DMS153 treated with DMSO at 0.1 percent for 48 hours (cell line): ENCODE measurements around the gene BLM.

Experiments
- DNase-seq: peaks from one replicate; lab custom pipeline; 2025; ENCODE audit not compliant: unreplicated experiment; lab: John Stamatoyannopoulos, UW

BLM gene

GRCh38 chr15:90691369-90691768, 25.8 kb upstream of the BLM start:
- no peak for DNase-seq

DNA sequence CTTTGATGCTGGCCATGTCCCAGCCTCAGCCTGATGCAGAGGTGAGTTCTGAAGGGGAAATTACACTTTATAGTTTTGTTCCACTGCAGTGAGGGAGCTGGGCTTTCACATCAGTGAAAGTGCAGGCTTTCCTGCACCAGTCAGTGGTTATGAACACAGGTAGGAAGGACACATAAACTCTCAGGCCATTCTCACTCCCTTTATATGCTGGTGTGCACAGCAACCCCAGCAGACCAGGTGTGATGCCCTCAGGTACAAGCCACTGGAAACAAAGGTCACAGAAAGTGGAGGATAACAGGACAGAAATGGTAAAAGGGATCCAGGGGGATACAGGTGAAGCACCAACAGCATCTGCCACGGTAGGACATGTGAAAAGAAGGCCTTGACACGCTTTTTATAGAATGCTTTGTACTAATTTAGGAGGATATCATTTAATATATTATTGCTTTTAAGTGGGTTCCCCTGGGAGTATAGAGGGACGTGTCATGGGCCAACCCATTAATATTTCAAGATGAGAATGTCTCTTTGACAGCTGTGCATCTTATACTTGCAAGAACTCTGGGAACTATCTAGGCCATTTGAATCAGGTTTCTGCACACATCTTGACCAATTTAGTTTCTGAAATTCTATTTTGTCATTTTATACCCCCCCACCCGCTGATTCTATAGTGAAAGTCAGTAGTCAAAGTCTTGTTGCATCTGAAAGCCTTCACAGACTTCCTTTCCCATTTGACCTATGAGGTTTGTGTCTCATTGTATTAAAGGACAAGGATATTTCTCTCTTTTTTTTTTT, 25.0 kb upstream of the BLM start:
- DNase-seq, result no peak

- no peak for DNase-seq
Observed at GRCh38 chr15:90694987-90695386, 22.2 kb upstream of the BLM start.

DNA sequence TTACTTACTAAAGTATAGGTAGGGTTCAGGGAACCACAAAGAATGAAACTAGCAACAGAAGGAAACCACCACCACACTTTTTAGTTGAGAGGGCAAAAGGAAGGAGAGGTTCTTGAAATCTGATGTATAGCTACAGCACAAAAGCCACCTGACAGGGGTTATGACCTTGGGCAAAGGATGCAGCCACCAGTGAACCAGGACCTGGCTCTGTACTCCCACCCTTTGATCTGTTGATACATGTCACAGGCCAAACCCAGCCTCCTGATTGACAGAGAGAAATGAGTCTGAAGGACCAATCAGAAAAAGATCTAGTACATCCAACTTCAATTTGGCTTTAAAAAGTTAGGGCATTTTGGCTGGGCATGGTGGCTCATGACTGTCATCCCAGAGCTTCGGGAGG, 20.0 kb upstream of the BLM start:
- DNase-seq, result no peak

GRCh38 chr15:90698629-90699028, 18.5 kb upstream of the BLM start:
- no peak for DNase-seq

GRCh38 chr15:90701048-90701447, 16.1 kb upstream of the BLM start:
- DNase-seq, result no peak

DNA sequence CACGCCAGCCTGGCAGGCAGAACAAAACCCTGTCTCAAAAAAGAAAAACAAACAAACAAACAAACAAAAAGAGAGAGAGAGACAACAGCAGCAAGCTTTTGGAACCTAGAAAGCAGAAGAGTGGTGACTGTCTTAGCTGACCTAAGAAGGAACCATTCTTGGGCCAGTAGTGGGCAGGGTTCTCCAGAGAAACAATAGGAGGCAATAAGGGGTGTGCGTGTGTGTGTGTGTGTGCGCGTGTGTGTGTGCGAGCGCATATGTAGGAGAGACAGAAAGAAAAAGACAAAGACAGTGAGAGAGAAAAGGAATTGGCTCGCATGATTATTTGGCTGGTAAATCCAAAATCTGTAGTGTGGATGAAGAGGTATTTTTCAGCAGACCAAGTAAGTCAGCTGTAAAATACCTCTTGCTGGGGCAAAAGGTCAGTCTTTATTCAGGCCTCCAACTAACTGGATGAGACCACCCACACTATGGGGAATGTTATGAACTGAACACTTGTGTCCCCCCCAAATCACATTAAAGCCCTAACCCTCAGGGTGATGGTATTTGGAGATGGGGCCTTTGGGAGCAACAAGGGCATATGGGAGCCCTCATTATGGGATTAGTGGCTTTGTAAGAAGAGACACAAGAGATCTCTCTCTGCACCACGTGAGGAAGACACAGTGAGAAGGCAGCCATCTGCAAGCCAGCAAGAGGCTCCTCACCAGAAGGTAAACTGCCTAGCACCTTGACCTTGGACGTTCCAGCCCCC, 15.1 kb upstream of the BLM start:
- DNase-seq, result no peak

GRCh38 chr15:90703455-90703854, 13.7 kb upstream of the BLM start:
- no peak for DNase-seq

GRCh38 chr15:90705212-90705611, 11.9 kb upstream of the BLM start:
- DNase-seq, result no peak

DNA sequence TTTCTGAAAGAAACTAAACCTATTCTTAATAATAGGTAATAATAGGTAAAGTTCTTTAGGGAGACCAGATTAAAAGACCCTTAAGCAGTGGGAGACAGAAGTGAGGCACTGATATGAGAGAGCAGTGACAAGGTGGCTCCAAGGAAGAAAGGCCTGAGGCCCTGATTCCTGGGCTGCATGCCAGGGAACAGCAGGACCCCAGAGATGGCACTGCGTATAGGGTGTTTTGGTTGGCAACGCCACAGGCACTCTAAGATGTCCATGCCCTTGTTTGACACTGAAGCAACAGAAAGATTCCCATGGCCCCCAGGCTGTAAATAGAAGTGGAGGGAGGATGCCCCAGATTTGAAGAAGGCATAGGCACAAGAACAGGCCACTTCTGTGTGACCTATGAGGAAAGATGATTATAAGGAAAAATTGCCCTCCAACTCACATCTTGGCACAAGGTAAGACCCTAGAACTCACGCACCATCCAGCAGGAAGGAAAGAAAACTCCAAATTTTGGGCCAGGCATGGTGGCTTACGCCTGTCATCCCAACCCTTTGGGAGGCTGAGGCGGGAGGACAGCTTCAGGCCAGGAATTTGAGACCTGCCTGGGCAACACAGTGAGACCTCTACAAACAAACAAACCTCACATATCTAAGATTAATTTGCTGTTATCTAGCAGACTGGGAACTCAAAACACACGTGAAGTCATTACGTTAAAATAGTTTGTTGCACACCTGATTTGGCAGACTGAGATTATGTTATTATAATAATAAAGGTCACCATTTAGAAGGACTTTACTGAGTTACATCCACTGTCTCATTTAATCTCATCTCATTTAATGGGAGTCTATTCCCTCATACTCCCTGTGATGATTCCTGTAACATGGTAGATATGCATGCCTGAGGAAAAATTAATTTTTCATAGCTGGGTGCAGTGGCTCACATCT, 10.5 kb upstream of the BLM start:
- no peak for DNase-seq

DNA sequence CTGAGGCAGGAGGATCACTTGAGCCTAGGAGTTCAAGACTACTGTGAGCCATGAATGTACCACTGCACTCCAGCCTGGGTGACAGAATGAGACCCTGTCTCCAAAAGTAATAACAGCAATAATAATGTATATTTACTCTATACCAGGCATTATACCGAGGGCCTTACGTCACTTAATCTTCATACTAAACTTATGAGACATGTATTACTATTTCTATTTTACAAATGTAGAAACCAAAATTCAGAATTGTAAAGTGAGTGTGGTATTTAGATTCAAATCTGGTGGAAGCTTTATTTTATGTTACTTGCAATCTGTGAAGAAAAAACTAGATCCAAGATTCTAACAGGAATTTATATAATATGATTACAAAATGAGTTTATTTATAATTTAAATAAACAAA, 9.7 kb upstream of the BLM start:
- DNase-seq, result no peak

DNA sequence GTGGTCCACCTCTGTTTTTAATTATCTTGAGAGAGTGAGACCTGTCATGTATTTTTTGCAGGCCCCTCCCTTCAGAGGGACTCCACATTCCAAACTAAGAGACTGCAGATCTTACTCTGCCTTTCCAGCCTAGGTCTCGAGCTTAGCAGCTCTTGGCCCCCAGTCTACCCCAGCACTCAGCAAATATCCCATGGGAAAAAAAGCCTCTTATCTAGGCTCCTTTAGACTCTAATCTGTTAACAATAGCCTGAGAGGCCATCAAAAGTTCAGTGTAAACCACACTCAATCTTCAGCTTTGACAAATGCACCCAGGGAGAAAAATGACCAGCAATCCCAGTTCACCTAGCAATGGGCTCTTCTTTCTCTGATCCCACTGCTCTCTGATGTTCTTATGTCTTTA, 8.6 kb upstream of the BLM start:
- no peak for DNase-seq

DNA sequence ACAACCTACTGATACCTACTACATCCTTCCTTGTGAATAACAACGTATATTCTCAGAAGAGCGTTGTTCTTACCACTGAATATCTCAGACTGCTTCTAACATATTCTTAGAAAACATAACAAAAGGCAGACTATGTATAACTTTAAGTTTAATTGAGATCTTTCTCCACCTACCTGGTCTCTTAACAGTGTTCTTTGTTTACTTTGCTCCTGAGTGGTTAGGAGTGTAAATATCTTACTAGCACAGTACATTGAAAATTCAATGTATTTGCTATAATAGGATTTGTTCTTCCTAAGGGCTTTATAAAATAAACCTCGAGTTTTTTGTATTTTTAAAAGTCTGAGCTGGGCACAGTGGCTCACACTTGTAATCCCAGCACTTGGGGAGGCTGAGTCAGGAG, 7.9 kb upstream of the BLM start:
- DNase-seq, result no peak

- DNase-seq, result no peak
Observed at GRCh38 chr15:90710436-90711027, 6.6 kb upstream of the BLM start.

GRCh38 chr15:90711418-90711824, 5.7 kb upstream of the BLM start:
- no peak for DNase-seq

GRCh38 chr15:90711842-90712241, 5.3 kb upstream of the BLM start:
- DNase-seq, result no peak

- DNase-seq, result no peak
Observed at GRCh38 chr15:90713081-90713480, 4.1 kb upstream of the BLM start.

GRCh38 chr15:90716317-90716975, 700 bp upstream of the BLM start:
- DNase-seq, result no peak

GRCh38 chr15:90718232-90718631, 1.1 kb downstream of the BLM start:
- DNase-seq, result no peak

GRCh38 chr15:90720131-90720530, 3.0 kb downstream of the BLM start:
- DNase-seq, result no peak

GRCh38 chr15:90729261-90729660, 12.1 kb downstream of the BLM start:
- DNase-seq, result no peak
